KMS-11 (cell line): ENCODE data around the gene TTC21B.

ENCODE experiments used
- H2AFZ ChIP-seq: fragments of 200-600 bp; sonication (generic); 2 replicates; pipeline ENCODE4 v1.6.1; 2016; ENCODE audit warnings: antibody characterized with exemption, mixed run types, low read depth
- H3K27ac ChIP-seq: fragments of 200-600 bp; sonication (generic); 2 replicates; pipeline ENCODE4 v1.6.1; 2016; ENCODE audit warnings: mild to moderate bottlenecking, mixed run types
- H3K27me3 ChIP-seq: fragments of 200-600 bp; sonication (generic); 2 replicates; pipeline ENCODE4 v1.6.1; 2017; ENCODE audit warnings: mild to moderate bottlenecking, low read depth, mixed run types, moderate library complexity; ENCODE audit not compliant: insufficient read depth
- H3K36me3 ChIP-seq: fragments of 200-600 bp; sonication (generic); 2 replicates; pipeline ENCODE4 v1.6.1; 2017; ENCODE audit warnings: mild to moderate bottlenecking, mixed run types; ENCODE audit not compliant: insufficient read depth
- H3K4me1 ChIP-seq: fragments of 200-600 bp; sonication (generic); 2 replicates; pipeline ENCODE4 v1.6.1; 2016; ENCODE audit warnings: mild to moderate bottlenecking, low read depth, mixed run types; ENCODE audit not compliant: poor library complexity, severe bottlenecking
- H3K4me2 ChIP-seq: fragments of 200-600 bp; sonication (generic); 2 replicates; pipeline ENCODE4 v1.7.0; 2016; ENCODE audit warnings: mild to moderate bottlenecking, mixed run types
- H3K4me3 ChIP-seq: fragments of 200-600 bp; sonication (generic); IDR thresholded peaks from 2 replicates; pipeline ENCODE4 v1.6.1; 2017; ENCODE audit warnings: low read depth, low read length, mixed read lengths; ENCODE audit not compliant: insufficient read depth
- H3K79me2 ChIP-seq: fragments of 200-600 bp; sonication (generic); 2 replicates; pipeline ENCODE4 v1.6.1; 2016; ENCODE audit warnings: low read depth, mixed run types; ENCODE audit not compliant: insufficient read depth
- H3K9ac ChIP-seq: fragments of 200-600 bp; sonication (generic); 2 replicates; pipeline ENCODE4 v1.6.1; 2016; ENCODE audit warnings: mild to moderate bottlenecking, mixed run types
- H4K20me1 ChIP-seq: fragments of 200-600 bp; sonication (generic); 2 replicates; pipeline ENCODE4 v1.6.1; 2016; ENCODE audit warnings: mild to moderate bottlenecking, mixed run types; ENCODE audit not compliant: insufficient read depth
- TF ChIP-seq, protein P1 (sequence below): fragments of 200-600 bp; sonication (generic); conservative IDR thresholded peaks from 2 replicates; pipeline ENCODE4 v1.6.1; 2017; ENCODE audit warnings: low read depth, mild to moderate bottlenecking, antibody characterized with exemption, low read length, moderate library complexity, mixed read lengths

Gene TTC21B

GRCh38 chr2:165872101-165872791, 81.3 kb downstream of the TTC21B start:
- Histone ChIP-seq H3K79me2 (no peaks in the 10 kb centered on the region), H3K27me3 (no peaks in the 10 kb centered on the region), H3K36me3 (no peaks in the 10 kb centered on the region), H3K4me1 (peaks cover 28% of the 10 kb centered on the region), H3K4me2 (no peak overlapping the region), H3K4me3 (no peak overlapping the region), H4K20me1 (no peaks in the 10 kb centered on the region), H3K27ac (no peak overlapping the region), H2AFZ (no peak overlapping the region), H3K9ac (no peak overlapping the region)
- TF ChIP-seq, protein P1, sequence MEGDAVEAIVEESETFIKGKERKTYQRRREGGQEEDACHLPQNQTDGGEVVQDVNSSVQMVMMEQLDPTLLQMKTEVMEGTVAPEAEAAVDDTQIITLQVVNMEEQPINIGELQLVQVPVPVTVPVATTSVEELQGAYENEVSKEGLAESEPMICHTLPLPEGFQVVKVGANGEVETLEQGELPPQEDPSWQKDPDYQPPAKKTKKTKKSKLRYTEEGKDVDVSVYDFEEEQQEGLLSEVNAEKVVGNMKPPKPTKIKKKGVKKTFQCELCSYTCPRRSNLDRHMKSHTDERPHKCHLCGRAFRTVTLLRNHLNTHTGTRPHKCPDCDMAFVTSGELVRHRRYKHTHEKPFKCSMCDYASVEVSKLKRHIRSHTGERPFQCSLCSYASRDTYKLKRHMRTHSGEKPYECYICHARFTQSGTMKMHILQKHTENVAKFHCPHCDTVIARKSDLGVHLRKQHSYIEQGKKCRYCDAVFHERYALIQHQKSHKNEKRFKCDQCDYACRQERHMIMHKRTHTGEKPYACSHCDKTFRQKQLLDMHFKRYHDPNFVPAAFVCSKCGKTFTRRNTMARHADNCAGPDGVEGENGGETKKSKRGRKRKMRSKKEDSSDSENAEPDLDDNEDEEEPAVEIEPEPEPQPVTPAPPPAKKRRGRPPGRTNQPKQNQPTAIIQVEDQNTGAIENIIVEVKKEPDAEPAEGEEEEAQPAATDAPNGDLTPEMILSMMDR = no peak

- no peak overlapping the region for H3K4me2 ChIP-seq
- H3K4me1 ChIP-seq = peaks cover 15% of the 10 kb centered on the region
- no peaks in the 10 kb centered on the region for H3K79me2 ChIP-seq
- no peaks in the 10 kb centered on the region for H3K27me3 ChIP-seq
- no peaks in the 10 kb centered on the region for H4K20me1 ChIP-seq
- H3K36me3 ChIP-seq = no peaks in the 10 kb centered on the region
- TF ChIP-seq, protein P1 = no peak
- H2AFZ ChIP-seq = no peak overlapping the region
- H3K4me3 ChIP-seq = no peak overlapping the region
- H3K9ac ChIP-seq = no peak overlapping the region
- no peak overlapping the region for H3K27ac ChIP-seq
Observed at GRCh38 chr2:165871025-165871424, 82.6 kb downstream of the TTC21B start.

DNA sequence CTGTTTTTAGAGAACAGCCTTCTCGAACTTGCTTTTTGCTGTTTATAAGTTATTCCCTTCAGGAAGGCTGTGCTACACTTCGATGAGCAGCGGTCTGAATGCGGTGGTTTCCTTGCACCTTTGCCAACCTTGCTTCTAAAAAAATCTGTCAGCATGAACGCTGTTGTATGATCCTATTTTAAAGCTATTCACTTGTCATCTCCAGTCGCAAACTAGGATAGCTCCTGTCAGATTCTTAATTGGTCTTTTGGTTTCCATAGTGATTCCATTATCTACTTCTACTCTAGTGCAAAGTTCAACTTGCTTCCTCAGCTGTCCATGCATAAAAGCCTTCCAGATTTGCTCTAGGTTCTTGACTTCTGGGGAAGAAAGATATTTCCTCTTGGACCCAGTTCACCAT, 83.2 kb downstream of the TTC21B start:
- Histone ChIP-seq H2AFZ (no peak overlapping the region), H3K4me3 (no peak overlapping the region), H4K20me1 (no peaks in the 10 kb centered on the region), H3K27ac (no peak overlapping the region), H3K27me3 (no peaks in the 10 kb centered on the region), H3K79me2 (no peaks in the 10 kb centered on the region), H3K4me2 (no peak overlapping the region), H3K9ac (no peak overlapping the region), H3K36me3 (no peaks in the 10 kb centered on the region), H3K4me1 (peaks cover 9% of the 10 kb centered on the region)
- TF ChIP-seq, protein P1 = no peak

DNA sequence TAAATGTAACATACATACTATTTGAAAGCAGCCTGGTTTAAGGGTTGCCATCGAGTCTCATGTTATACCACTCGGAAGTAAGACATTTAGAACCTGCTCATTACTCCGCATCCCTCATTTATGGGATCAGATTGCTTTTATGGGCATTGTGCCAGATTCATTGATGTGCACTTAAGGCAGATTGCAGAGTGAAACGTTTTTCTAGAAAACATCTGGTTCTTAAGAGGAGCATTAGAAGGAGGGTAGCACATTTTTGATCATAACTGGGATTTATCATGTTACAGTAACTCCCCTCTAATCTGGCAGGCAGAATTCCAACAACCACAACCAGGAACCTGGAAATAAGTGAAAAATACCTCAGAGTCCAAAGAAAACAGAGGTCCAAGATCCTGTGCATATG, 85.4 kb downstream of the TTC21B start:
- H3K4me3 ChIP-seq = no peak overlapping the region
- no peak overlapping the region for H2AFZ ChIP-seq
- H3K4me2 ChIP-seq = no peak overlapping the region
- H3K27me3 ChIP-seq = no peaks in the 10 kb centered on the region
- H3K36me3 ChIP-seq = no peaks in the 10 kb centered on the region
- TF ChIP-seq, protein P1 = no peak
- no peak overlapping the region for H3K27ac ChIP-seq
- H3K9ac ChIP-seq = no peak overlapping the region
- no peaks in the 10 kb centered on the region for H3K79me2 ChIP-seq
- H3K4me1 ChIP-seq = no peaks in the 10 kb centered on the region
- no peaks in the 10 kb centered on the region for H4K20me1 ChIP-seq
